H1 (cell line): ENCODE results near the gene CPPED1. TPM values are rescaled to one million over a fixed set of nuclear protein-coding genes. Genes with fewer than 3 reads are reported as not detected.

Experiments used
- CTCF ChIA-PET: fragments of 300-600 bp; sonication (Branson Sonifier 250); formaldehyde crosslinking; loops from one replicate; lab custom pipeline; 2021; ENCODE audit not compliant: partially characterized antibody; lab: Charles Lee
- POLR2A ChIA-PET: fragments of 300-600 bp; sonication (Branson Sonifier 250); formaldehyde crosslinking; loops from one replicate; lab custom pipeline; 2021; ENCODE audit warnings: inconsistent platforms; ENCODE audit not compliant: partially characterized antibody; lab: Charles Lee
- DNase-seq, 2 experiments: peaks; one replicate each; pipeline versions ENCODE4 v3.0.0 to v3.0.0-alpha.2; 2010 to 2022; ENCODE audit warnings: low spot score in 2 of 2, low read depth in 1 of 2, mixed read lengths in 1 of 2
- FAIRE-seq: peaks from 2 replicates; lab custom pipeline; 2011; peaks lifted over from hg19 to GRCh38; lab: Jason Lieb, UNC
- H2AFZ ChIP-seq: 2 replicates; pipeline ENCODE4 v1.8.1; 2012; ENCODE audit warnings: low read length, inconsistent platforms
- H2AK5ac ChIP-seq: 2 replicates; pipeline ENCODE4 v1.6.1; 2013; ENCODE audit warnings: low read depth, low read length
- H2BK120ac ChIP-seq: replicated peaks from 2 replicates; pipeline ENCODE3; 2013; ENCODE audit warnings: low read depth, low read length, inconsistent platforms
- H2BK12ac ChIP-seq: 2 replicates; pipeline ENCODE4 v1.6.1; 2013; ENCODE audit warnings: low read depth, low read length
- H2BK15ac ChIP-seq: 2 replicates; pipeline ENCODE4 v1.6.1; 2013; ENCODE audit warnings: low read length
- H2BK20ac ChIP-seq: 2 replicates; pipeline ENCODE4 v1.6.1; 2013; ENCODE audit warnings: low read length
- H2BK5ac ChIP-seq: 2 replicates; pipeline ENCODE4 v1.6.1; 2013; ENCODE audit warnings: low read depth, low read length
- H3K14ac ChIP-seq: 2 replicates; pipeline ENCODE4 v1.6.1; 2013; ENCODE audit warnings: inconsistent platforms; ENCODE audit not compliant: insufficient read length
- H3K18ac ChIP-seq: 2 replicates; pipeline ENCODE4 v1.6.1; 2013; ENCODE audit warnings: low read length; ENCODE audit errors: extremely low read depth
- H3K23ac ChIP-seq: 2 replicates; pipeline ENCODE4 v1.6.1; 2013; ENCODE audit warnings: inconsistent platforms; ENCODE audit not compliant: insufficient read length
- H3K23me2 ChIP-seq: 2 replicates; pipeline ENCODE4 v1.6.1; 2013; ENCODE audit warnings: low read depth, low read length
- H3K27ac ChIP-seq: 2 replicates; pipeline ENCODE4 v1.6.1; 2011; ENCODE audit warnings: low read depth, low read length, inconsistent platforms
- H3K27me3 ChIP-seq, 4 experiments: replicated peaks in 1 of 4; 1 replicate in 1 of 4; 2 replicates in 3 of 4; pipeline versions ENCODE4 v1.6.1 to v1.8.1; 2011 to 2013; ENCODE audit warnings: low read length in 3 of 4, mild to moderate bottlenecking in 3 of 4, inconsistent platforms in 2 of 4, mixed read lengths in 2 of 4, moderate library complexity in 1 of 4; ENCODE audit not compliant: control insufficient read depth in 3 of 4, insufficient read depth in 3 of 4; ENCODE audit errors: extremely low read depth in 1 of 4
- H3K36me3 ChIP-seq, 4 experiments: 2 replicates each; pipeline versions ENCODE4 v1.6.1 to v1.8.1; 2011 to 2013; ENCODE audit warnings: mild to moderate bottlenecking in 4 of 4, low read length in 3 of 4, moderate library complexity in 2 of 4, control low read depth in 1 of 4, inconsistent platforms in 1 of 4; ENCODE audit not compliant: insufficient read depth in 4 of 4, control insufficient read depth in 2 of 4
- H3K4ac ChIP-seq: replicated peaks from 2 replicates; pipeline ENCODE3; 2013; ENCODE audit warnings: low read length, low read depth, mixed read lengths, inconsistent platforms; ENCODE audit not compliant: insufficient read length
- H3K4me1 ChIP-seq, 4 experiments: replicated peaks in 1 of 4; 1 replicate in 1 of 4; 2 replicates in 3 of 4; pipeline versions ENCODE4 v1.6.1 to v1.8.1; 2011 to 2013; ENCODE audit warnings: low read length in 3 of 4, inconsistent platforms in 2 of 4, mixed read lengths in 1 of 4; ENCODE audit not compliant: insufficient read depth in 4 of 4, control insufficient read depth in 3 of 4
- H3K4me2 ChIP-seq, 2 experiments: 2 replicates each; pipeline versions ENCODE4 v1.6.1 to v1.8.1; 2011 to 2013; ENCODE audit warnings: low read depth in 2 of 2, low read length in 2 of 2, control low read depth in 1 of 2, inconsistent platforms in 1 of 2, mild to moderate bottlenecking in 1 of 2; ENCODE audit not compliant: insufficient read depth in 1 of 2
- H3K4me3 ChIP-seq, 4 experiments: fragments of 200-600, 300-600 bp in 1 of 4; sonication (generic), shearing (Covaris generic), sonication (Bioruptor Twin) in 1 of 4; 2 replicates each; pipeline versions ENCODE4 v1.5.1 to v1.8.1; 2011 to 2016; ENCODE audit warnings: low read length in 4 of 4, low read depth in 3 of 4, control low read depth in 2 of 4, inconsistent platforms in 2 of 4, mild to moderate bottlenecking in 2 of 4, mixed read lengths in 1 of 4, moderate library complexity in 1 of 4; ENCODE audit not compliant: insufficient read depth in 2 of 4; ENCODE audit errors: extremely low read depth in 1 of 4
- H3K56ac ChIP-seq: replicated peaks from 2 replicates; pipeline ENCODE3; 2013; ENCODE audit warnings: low read depth, mild to moderate bottlenecking, mixed read lengths, low read length, inconsistent platforms; ENCODE audit not compliant: insufficient read length
- H3K79me1 ChIP-seq: 2 replicates; pipeline ENCODE4 v1.6.1; 2013; ENCODE audit warnings: low read depth, low read length, control low read depth
- H3K79me2 ChIP-seq, 2 experiments: 2 replicates each; pipeline versions ENCODE4 v1.6.1 to v1.8.1; 2012 to 2013; ENCODE audit warnings: low read length in 2 of 2, mild to moderate bottlenecking in 2 of 2, inconsistent platforms in 1 of 2; ENCODE audit not compliant: insufficient read depth in 2 of 2, control insufficient read depth in 1 of 2
- H3K9ac ChIP-seq, 4 experiments: replicated peaks in 1 of 4; 1 replicate in 1 of 4; 2 replicates in 3 of 4; pipeline versions ENCODE4 v1.6.1 to v1.8.1; 2011 to 2013; ENCODE audit warnings: low read depth in 3 of 4, low read length in 3 of 4, control low read depth in 2 of 4, mild to moderate bottlenecking in 2 of 4, moderate library complexity in 2 of 4, inconsistent platforms in 1 of 4; ENCODE audit errors: extremely low read depth in 1 of 4
- H3K9me3 ChIP-seq, 2 experiments: 2 replicates each; pipeline versions ENCODE4 v1.6.1 to v1.8.1; 2012 to 2013; ENCODE audit warnings: mild to moderate bottlenecking in 2 of 2, moderate library complexity in 2 of 2, control low read depth in 1 of 2, inconsistent platforms in 1 of 2, low read depth in 1 of 2, low read length in 1 of 2, mixed read lengths in 1 of 2; ENCODE audit not compliant: insufficient read depth in 2 of 2
- H4K20me1 ChIP-seq, 2 experiments: replicated peaks in 1 of 2; 2 replicates each; pipeline versions ENCODE3 to v1.8.1; 2011 to 2013; ENCODE audit warnings: inconsistent platforms in 2 of 2, low read length in 2 of 2, mild to moderate bottlenecking in 1 of 2; ENCODE audit not compliant: insufficient read depth in 2 of 2, control insufficient read depth in 1 of 2
- H4K5ac ChIP-seq: 2 replicates; pipeline ENCODE4 v1.6.1; 2013; ENCODE audit warnings: low read length, low read depth, mixed read lengths, inconsistent platforms; ENCODE audit not compliant: insufficient read length
- H4K8ac ChIP-seq: 2 replicates; pipeline ENCODE4 v1.8.0; 2013; ENCODE audit warnings: mild to moderate bottlenecking, moderate library complexity, low read length, inconsistent platforms; ENCODE audit not compliant: insufficient read depth; ENCODE audit errors: extremely low read depth
- H4K91ac ChIP-seq: replicated peaks from 2 replicates; pipeline ENCODE3; 2013; ENCODE audit warnings: low read length, mixed read lengths, inconsistent platforms; ENCODE audit not compliant: insufficient read length
- BCL11A ChIP-seq, 2 experiments: IDR thresholded peaks; one replicate each; pipeline ENCODE4 v1.6.1; 2011; ENCODE audit warnings: low read depth in 2 of 2, low read length in 2 of 2, mild to moderate bottlenecking in 2 of 2
- CHD1 ChIP-seq: IDR thresholded peaks from 2 replicates; pipeline ENCODE4 v1.6.1; 2012; ENCODE audit warnings: low read depth, low read length, improper control_type of control experiment
- CTBP2 ChIP-seq: IDR thresholded peaks from 2 replicates; pipeline ENCODE4 v1.7.0; 2011; ENCODE audit warnings: borderline replicate concordance, mild to moderate bottlenecking, moderate library complexity, mixed read lengths, low read length; ENCODE audit not compliant: insufficient read depth, insufficient read length
- EGR1 ChIP-seq: IDR thresholded peaks from 2 replicates; pipeline ENCODE4 v1.6.1; 2011; ENCODE audit warnings: low read depth, low read length, borderline replicate concordance
- NRF1 ChIP-seq: IDR thresholded peaks from 2 replicates; pipeline ENCODE4 v1.6.1; 2011; ENCODE audit warnings: mild to moderate bottlenecking, low read depth, low read length, improper control_type of control experiment
- POLR2A ChIP-seq, 2 experiments: IDR thresholded peaks; 1 replicate in 1 of 2; 2 replicates in 1 of 2; pipeline ENCODE4 v1.6.1; 2011; ENCODE audit warnings: low read depth in 2 of 2, low read length in 2 of 2, mild to moderate bottlenecking in 2 of 2; ENCODE audit errors: control extremely low read depth in 1 of 2
- RFX5 ChIP-seq: IDR thresholded peaks from 2 replicates; pipeline ENCODE4 v1.6.1; 2011; ENCODE audit warnings: low read depth, low read length, improper control_type of control experiment, borderline replicate concordance
- SAP30 ChIP-seq: fragments of 300-600 bp; sonication (generic); IDR thresholded peaks from 2 replicates; pipeline ENCODE4 v1.7.1; 2012; ENCODE audit warnings: low read length, moderate library complexity, mild to moderate bottlenecking, inconsistent platforms; ENCODE audit not compliant: insufficient read depth, insufficient replicate concordance
- SIRT6 ChIP-seq: IDR thresholded peaks from one replicate; pipeline ENCODE4 v1.7.1; 2012; ENCODE audit warnings: low read length, inconsistent platforms
- SP4 ChIP-seq: IDR thresholded peaks from 2 replicates; pipeline ENCODE4 v1.6.1; 2012; ENCODE audit warnings: low read length, inconsistent platforms
- SRF ChIP-seq: IDR thresholded peaks from 2 replicates; pipeline ENCODE4 v1.6.1; 2011; ENCODE audit warnings: mild to moderate bottlenecking, low read depth, low read length, moderate library complexity
- TAF7 ChIP-seq: optimal IDR thresholded peaks from 2 replicates; pipeline ENCODE3; 2011; ENCODE audit warnings: low read depth, mild to moderate bottlenecking, inconsistent platforms, low read length, moderate library complexity, borderline replicate concordance
- TCF12 ChIP-seq: IDR thresholded peaks from 2 replicates; pipeline ENCODE4 v1.6.1; 2011; ENCODE audit warnings: low read depth, mild to moderate bottlenecking, low read length
- YY1 ChIP-seq: IDR thresholded peaks from 2 replicates; pipeline ENCODE4 v1.6.1; 2011; ENCODE audit warnings: low read depth, mild to moderate bottlenecking, low read length
- WGBS, 2 experiments: shearing (Covaris generic) in 1 of 2; methylation state at CpG; one replicate each; pipeline versions ENCODE4 v1.1.6 to v1.1.7; 2013 to 2015; ENCODE audit warnings: low lambda C conversion rate in 2 of 2, mixed read lengths in 2 of 2, inconsistent platforms in 1 of 2, low coverage in 1 of 2, missing lambda C conversion rate in 1 of 2; ENCODE audit not compliant: insufficient replicate concordance in 2 of 2, insufficient coverage in 1 of 2, insufficient read length in 1 of 2; ENCODE audit errors: extremely low coverage in 1 of 2, missing lambda C conversion rate in 1 of 2; 5-methylcytosine and 5-hydroxymethylcytosine counted together
- polyA plus RNA-seq, 7 experiments: library from polyadenylated mRNA; depleted of rRNA in 3 of 7; stranded (reverse) in 5 of 7; unstranded in 2 of 7; fragments of >200 nt in 5 of 7; fragments of 200-250 nt in 2 of 7; gene quantifications; 1 replicate in 5 of 7; 2 replicates in 1 of 7; 4 replicates in 1 of 7; pipeline versions ENCODE4 v1.2.1 to v1.2.3, GENCODE V29; 2011 to 2013; ENCODE audit warnings: missing spikeins in 2 of 7, mixed read lengths in 2 of 7
- total RNA-seq: library from RNA; stranded (reverse); fragmentation: NEBNext Ultra II Directional; extraction: Animal tissue kit (Norgen Biotek cat#: 25700); gene quantifications from 2 replicates; pipeline ENCODE4 v1.2.1, GENCODE V29; 2021
- TF ChIP-seq, protein P1 (sequence below): IDR thresholded peaks from 2 replicates; pipeline ENCODE4 v1.6.1; 2012; ENCODE audit warnings: inconsistent platforms

The CPPED1 gene
- total and polyA plus RNA-seq, 2 of the 8 experiments (the other 6 are each of a cell fraction or from before 2014, with no cell fraction given), result 3.5 to 11.2 TPM

DNA sequence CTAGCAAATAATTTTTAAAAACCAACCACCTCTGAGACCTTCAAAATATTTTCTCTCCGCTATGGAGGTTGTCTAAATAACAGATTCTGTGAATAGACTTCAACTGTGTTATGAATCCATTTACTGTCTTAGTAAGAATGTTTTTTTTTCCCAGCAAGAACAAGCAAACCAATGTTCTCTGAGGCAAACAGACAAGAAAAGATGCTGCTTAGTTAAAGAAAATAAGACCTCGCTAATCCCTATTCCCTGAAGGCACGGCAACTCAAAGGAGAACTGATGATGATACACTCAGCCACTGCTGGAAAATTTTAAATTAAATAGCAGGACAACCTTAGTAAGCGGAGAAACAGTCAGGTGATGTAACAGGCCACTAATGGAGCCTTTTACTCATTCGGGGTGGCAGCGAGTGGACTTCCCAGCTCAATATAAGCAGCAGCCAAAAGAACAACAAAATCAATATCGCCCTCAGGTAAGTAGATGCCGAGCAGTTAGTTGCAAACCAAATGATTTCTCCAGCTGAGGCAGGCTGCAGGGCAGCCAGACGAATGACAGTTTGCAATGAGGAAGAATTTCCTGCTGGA is 81.8 kb downstream of the CPPED1 start:
- no peak overlapping the region for H4K91ac ChIP-seq
- no peak overlapping the region for H2BK12ac ChIP-seq
- no peaks in the 10 kb centered on the region for H3K79me1 ChIP-seq
- no peaks in the 10 kb centered on the region for H3K9me3 ChIP-seq
- H3K79me2 ChIP-seq, result no peaks in the 10 kb centered on the region
- H3K23ac ChIP-seq, result no peak overlapping the region
- no peak overlapping the region for H3K27ac ChIP-seq
- H3K4ac ChIP-seq, result no peak overlapping the region
- no peak overlapping the region for H2BK15ac ChIP-seq
- POLR2A ChIA-PET, result no interaction called here
- no peaks in the 10 kb centered on the region for H3K4me1 ChIP-seq
- H3K9ac ChIP-seq, result no peak overlapping the region
- DNase-seq, result no peak
- CTCF ChIA-PET, result interaction anchor here (0.7 kb wide), 1 partner anchor 45 kb away, joined by 3 read pairs; no protein-coding TSS in a partner anchor
- WGBS, 2 experiments, result 90% methylated on average over 9 of the region's 9 CpGs; no CpG with 5 or more reads in 1 of the 2 experiments
- no peaks in the 10 kb centered on the region; a peak in 1 of 8 replicates for H3K36me3 ChIP-seq
- no peaks in the 10 kb centered on the region for H3K27me3 ChIP-seq
- FAIRE-seq, result no peak
- H4K5ac ChIP-seq, result no peak overlapping the region
- H4K8ac ChIP-seq, result no peak overlapping the region
- no peak overlapping the region for H2AK5ac ChIP-seq
- H4K20me1 ChIP-seq, result no peaks in the 10 kb centered on the region
- H3K23me2 ChIP-seq, result no peaks in the 10 kb centered on the region
- H2AFZ ChIP-seq, result no peak overlapping the region
- no peak overlapping the region for H3K4me3 ChIP-seq
- H2BK120ac ChIP-seq, result no peak overlapping the region
- no peak overlapping the region for H3K4me2 ChIP-seq
- H3K14ac ChIP-seq, result no peak overlapping the region
- H3K56ac ChIP-seq, result no peak overlapping the region
- H2BK5ac ChIP-seq, result no peak overlapping the region
- H3K18ac ChIP-seq, result no peak overlapping the region
- no peak overlapping the region for H2BK20ac ChIP-seq
- TF ChIP-seq YY1, result no peak
- TF ChIP-seq, protein P1, sequence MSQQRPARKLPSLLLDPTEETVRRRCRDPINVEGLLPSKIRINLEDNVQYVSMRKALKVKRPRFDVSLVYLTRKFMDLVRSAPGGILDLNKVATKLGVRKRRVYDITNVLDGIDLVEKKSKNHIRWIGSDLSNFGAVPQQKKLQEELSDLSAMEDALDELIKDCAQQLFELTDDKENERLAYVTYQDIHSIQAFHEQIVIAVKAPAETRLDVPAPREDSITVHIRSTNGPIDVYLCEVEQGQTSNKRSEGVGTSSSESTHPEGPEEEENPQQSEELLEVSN, result no peak
- no peak for TF ChIP-seq EGR1
- TF ChIP-seq SP4, result no peak
- TF ChIP-seq CHD1, result no peak
- no peak for TF ChIP-seq TAF7
- no peak for TF ChIP-seq RFX5
- no peak for TF ChIP-seq SRF
- TF ChIP-seq TCF12, result no peak
- TF ChIP-seq BCL11A (IDR thresholded peaks at IDR 0.05; ENCODE audit: low read depth in 2 of 2, low read length in 2 of 2), result no peak
- no peak for TF ChIP-seq SAP30
- TF ChIP-seq CTBP2, result no peak
- TF ChIP-seq NRF1, result no peak
- TF ChIP-seq POLR2A (IDR thresholded peaks at IDR 0.05; ENCODE audit: control extremely low read depth in 1 of 2, low read depth in 2 of 2, low read length in 2 of 2), result no peak
- TF ChIP-seq SIRT6, result no peak
